ENCODE data around the gene PCYT2. TPM values are rescaled to one million over a fixed set of nuclear protein-coding genes. Genes with fewer than 3 reads are reported as not detected.
"Not testable (repeated sequence)": the region's sequence is repeated elsewhere in the genome, so short reads cannot be mapped to it uniquely, and the experiment has no call there.

The PCYT2 gene
- total RNA-seq, 1 experiment from 2014 or later = 39.7 TPM

DNA sequence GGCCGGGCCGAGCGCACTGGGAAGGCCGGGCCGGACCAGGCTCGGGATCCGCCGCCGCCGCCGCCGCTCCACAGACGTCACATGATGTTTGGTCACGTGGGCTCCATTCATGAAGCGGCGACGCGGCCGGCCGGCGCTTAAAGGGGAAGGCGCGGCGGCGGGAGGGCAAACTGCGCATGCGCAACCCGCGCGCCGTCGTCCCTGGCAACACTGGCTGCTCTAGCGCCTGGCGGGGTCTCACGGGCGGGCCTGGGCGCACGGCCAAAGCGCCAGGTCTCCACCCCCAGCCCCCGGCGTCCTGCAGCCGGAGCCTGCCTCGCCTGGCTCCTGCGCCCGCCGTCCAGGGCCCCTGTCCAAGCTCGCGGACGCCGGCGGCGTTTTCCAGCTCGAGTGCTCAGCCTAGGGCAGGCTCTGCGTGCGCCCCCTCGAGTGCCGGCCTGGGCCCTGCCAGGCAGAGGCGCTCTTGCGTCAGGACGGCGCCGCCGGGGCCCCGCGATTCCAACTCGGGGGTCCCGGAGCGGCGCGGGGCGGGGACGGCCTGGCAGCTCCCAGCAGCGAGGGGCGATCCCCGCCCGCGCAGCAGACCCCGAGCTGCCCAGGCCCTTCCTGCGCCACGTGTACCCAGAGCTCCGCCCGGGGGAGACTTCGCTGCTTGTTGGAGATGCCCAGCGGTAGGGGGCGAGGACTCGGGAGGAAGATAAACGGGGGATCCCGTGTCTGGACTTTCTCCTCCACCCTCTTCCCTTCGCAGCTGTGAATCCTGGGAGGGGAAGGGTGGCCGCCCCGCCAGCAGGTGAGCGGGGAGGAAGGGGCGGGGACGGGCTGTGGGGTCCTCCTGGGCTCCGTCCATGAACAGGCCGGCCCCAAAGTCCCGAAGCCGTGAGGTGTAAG, 16.7 kb upstream of the PCYT2 start, which contains the start of gene MAFG:
MAFG (minus strand) TSS at position 83 of the 891 bp plus-strand sequence. CDS start 4,550 bp downstream, outside the sequence.
- peak; percentile 92 for DNase-seq (ENCODE audit: low read depth)

- DNase-seq (ENCODE audit: low read depth) = no peak
Observed at GRCh38 chr17:81927152-81927652, 16.0 kb upstream of the PCYT2 start.

DNA sequence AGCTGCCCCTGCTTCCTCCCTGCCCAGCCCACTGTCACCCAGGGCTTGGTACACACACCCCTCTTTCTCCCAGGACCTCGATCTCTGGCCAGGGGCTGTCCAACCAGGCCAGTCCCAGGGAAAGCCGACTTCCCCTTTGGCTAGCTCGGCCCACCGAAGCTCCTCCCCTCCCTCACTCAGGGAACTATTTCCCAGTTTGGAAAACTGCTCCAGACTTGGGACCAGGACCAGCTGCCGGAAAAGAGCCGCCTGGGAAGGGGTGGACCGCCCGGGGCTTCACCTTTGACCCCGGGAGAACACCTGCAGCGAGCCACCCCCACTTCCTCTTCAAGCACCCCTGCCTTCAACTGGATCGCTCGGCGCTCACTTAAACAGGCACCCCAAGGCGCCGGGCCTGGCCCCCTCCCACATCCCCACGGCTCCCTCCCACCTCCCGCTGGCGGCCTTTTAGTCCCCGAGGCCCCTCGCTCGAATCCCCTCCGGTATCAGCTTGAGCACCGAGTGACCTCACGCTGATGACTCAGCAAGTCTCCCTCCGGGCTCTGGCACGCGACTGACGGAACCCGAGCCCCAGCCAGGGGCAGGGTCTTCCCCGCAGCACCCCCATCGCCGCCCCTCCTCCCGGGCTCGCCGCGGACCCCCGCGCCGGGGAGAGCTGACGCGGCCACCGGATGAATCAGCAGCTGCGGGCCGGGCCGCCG, 15.4 kb upstream of the PCYT2 start:
- peak; percentile 85 for DNase-seq (ENCODE audit: low read depth)

GRCh38 chr17:81925860-81926450, 14.8 kb upstream of the PCYT2 start:
- no peak for DNase-seq (ENCODE audit: low read depth)

GRCh38 chr17:81924557-81925532, 13.6 kb upstream of the PCYT2 start:
- no peak for DNase-seq (ENCODE audit: low read depth)

GRCh38 chr17:81923302-81924260, 12.4 kb upstream of the PCYT2 start:
- peak; percentile 72 for DNase-seq (ENCODE audit: low read depth)

- DNase-seq (ENCODE audit: low read depth) = no peak
Observed at GRCh38 chr17:81922566-81923301, 11.5 kb upstream of the PCYT2 start.

GRCh38 chr17:81921996-81922565, 10.9 kb upstream of the PCYT2 start:
- DNase-seq (ENCODE audit: low read depth) = no peak

- no peak for DNase-seq (ENCODE audit: low read depth)
Observed at GRCh38 chr17:81921537-81921862, 10.3 kb upstream of the PCYT2 start.

- no peak for DNase-seq (ENCODE audit: low read depth)
Observed at GRCh38 chr17:81920612-81921536, 9.7 kb upstream of the PCYT2 start.

GRCh38 chr17:81918832-81919545, 7.8 kb upstream of the PCYT2 start:
- DNase-seq (ENCODE audit: low read depth) = no peak

- not testable (repeated sequence) for DNase-seq (ENCODE audit: low read depth)
Observed at GRCh38 chr17:81918333-81918669, 7.1 kb upstream of the PCYT2 start.

- DNase-seq (ENCODE audit: low read depth) = peak; percentile 63
Observed at GRCh38 chr17:81917565-81918332, 6.5 kb upstream of the PCYT2 start, which contains the start of gene SIRT7. TSS of gene SIRT7 (minus strand) at chr17:81918176. CDS start at chr17:81918131, 45 bp downstream.

- DNase-seq (ENCODE audit: low read depth) = peak; percentile 68
Observed at GRCh38 chr17:81916234-81917001, 5.2 kb upstream of the PCYT2 start.

DNA sequence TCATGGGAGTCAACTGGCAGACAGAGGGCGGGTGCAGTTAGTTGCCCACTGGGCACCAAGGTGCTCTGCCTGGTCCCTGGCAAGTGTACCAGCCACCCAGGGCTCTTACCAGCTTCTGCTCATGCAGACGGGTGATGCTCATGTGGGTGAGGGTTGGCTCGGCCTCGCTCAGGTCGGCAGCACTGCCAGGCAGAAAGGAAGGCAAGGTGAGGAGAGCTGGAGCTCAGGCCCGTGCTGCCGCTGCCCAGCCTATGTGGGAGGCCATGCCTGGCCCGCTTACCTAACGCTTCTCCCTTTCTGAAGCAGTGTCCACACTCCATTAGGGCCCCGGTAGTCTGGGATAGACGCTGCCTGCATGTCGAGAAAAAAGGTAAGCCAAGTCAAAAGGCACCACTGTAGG, 4.1 kb upstream of the PCYT2 start:
- no peak for DNase-seq (ENCODE audit: low read depth)
